ENCODE results near the gene ZSCAN9.

Gene ZSCAN9

DNA sequence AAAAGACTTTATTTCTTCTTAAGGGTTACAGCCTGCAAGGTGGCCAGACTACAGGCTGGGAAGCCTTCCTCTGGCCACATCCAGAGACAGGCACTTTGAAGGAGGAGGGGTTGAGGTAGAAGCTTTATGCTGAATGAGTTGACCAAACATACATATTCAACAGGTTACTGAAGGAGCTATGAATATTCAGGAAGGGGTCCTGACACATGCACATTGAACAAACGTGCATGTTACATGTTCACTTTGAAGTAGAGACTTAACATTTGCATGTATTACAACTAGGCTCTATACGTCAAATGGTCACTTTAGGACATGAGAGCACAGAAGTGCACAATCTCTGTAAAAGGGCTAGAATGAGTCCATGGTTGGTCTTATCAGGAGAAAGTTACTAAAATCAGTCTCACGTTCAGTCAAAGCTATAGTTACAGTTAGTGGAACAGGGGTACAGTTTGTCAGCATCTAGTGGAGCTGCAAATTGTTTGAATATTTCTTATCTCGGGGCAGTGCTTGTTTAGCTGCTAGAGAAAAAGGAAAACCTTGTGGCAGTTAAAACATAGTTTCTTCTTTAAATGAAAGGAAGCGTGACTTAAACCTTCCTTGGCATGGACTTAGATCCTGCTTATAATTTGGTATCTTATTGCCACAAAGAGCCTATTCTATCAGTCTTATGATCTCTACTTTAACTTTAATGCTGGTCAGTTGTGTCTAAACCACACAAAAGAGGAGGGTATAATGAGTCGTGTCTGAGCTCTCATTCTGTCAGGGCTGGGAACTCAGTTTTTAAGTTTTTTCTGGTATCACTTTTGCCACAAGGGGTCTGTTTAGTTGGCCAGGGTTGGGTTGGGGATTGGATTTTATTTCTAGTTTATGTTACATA is 4.6 kb upstream of the ZSCAN9 start:
- DNase-seq (ENCODE audit: low read depth in 2 of 2) = no peak

GRCh38 chr6:28224131-28225055 is 682 bp upstream of the ZSCAN9 start:
- DNase-seq (ENCODE audit: low read depth in 2 of 2) = no peak

GRCh38 chr6:28226460-28226859 is 1.4 kb downstream of the ZSCAN9 start:
- no peak for DNase-seq (ENCODE audit: low read depth in 2 of 2)

GRCh38 chr6:28232785-28233184 is 7.7 kb downstream of the ZSCAN9 start:
- DNase-seq (ENCODE audit: low read depth in 2 of 2) = no peak

- DNase-seq (ENCODE audit: low read depth in 2 of 2) = no peak
These were observed 10.9 kb downstream of the ZSCAN9 start for GRCh38 chr6:28235912-28236452.

GRCh38 chr6:28239636-28240035 is 14.6 kb downstream of the ZSCAN9 start:
- DNase-seq (ENCODE audit: low read depth in 2 of 2) = no peak

DNA sequence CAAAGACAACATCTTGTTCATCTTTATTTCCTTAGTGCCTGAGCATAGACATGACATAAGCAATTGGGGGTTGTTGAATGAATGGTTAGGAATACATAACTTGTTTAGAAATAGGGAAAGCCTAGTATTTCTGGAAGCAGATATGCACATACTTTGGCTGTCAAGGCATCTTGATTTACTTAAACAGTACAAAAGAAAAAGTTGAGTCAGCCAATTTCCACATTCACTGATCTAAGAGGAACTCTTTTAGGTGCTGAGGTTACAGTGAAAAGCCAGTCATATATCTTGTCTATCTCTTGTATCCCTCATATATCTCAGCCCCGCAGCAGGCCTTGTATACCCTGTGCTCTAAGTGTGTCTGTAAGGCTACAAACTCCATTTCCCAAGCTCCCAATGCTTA is 15.4 kb downstream of the ZSCAN9 start:
- no peak for DNase-seq (ENCODE audit: low read depth in 2 of 2)

GRCh38 chr6:28243946-28244345 is 18.9 kb downstream of the ZSCAN9 start:
- no peak for DNase-seq (ENCODE audit: low read depth in 2 of 2)

DNA sequence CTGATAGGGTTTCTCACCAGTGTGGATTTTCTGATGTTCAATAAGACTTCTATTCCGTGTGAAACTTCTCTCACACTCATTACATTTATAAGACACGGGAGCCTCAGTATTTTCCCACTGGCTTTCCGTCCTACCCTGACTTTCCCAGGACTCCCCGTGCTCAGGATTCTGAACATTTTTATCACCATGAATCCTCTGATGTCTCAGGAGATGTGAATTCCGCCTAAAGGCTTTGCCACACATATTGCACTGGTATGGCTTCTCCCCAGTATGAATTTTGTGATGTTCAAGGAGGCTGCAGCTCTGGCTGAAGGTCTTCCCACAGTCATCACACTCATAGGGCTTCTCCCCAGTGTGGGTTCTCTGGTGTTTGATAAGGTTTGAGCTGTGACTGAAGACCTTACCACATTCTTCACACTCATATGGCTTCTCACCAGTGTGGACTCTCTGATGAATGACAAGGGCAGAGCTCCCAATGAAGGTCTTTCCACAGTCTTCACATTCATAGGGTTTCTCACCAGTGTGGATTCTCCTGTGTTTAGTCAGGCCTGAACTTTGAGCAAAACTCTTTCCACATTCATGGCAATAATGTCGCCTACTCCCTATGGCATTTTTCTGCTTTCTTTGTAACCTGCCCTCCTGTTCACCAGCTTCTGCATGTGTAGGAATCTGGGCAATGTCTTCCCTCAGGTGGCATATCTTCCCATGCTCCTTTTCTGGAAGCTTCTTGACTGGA is 20.3 kb downstream of the ZSCAN9 start:
- no peak for DNase-seq (ENCODE audit: low read depth in 2 of 2)

DNA sequence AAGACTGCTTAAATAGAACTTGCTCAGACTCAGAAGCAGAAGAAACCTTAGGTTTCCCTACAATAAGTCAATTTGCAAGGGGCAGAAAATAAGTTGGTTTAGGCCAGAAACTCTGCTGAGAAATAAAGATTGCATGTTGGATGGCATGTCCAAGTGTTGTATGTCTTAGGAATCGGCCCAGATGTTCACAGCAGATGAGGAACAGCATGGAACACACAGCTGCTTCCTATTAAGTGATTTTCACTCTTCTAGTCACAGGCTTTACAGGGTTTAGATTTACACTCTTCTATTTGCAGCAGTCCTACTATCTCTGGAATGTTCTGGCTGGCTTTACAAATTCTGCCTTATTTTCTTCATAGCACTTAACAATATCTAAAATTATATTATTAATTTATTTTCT is 23.8 kb downstream of the ZSCAN9 start:
- DNase-seq (ENCODE audit: low read depth in 2 of 2) = no peak

GRCh38 chr6:28250747-28251146 is 25.7 kb downstream of the ZSCAN9 start:
- DNase-seq (ENCODE audit: low read depth in 2 of 2) = no peak

DNA sequence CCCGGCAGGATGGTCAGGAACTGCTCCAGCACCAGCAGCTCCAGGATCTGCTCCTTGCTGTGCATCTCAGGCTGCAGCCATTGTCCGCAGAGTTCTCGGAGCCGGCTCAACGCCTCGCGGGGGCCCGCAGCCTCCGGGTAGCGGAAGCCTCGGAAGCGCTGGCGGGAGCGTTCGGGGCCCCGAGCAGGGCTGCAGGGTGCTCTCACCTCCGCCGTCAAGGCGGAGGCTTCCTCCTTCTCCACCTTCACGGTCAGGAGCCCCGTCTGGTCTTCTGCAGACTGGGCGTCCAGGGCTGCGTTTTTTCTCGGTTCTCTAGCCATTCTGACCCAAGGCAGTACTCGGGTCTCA is 26.6 kb downstream of the ZSCAN9 start:
- peak in 1 of 2 experiments; percentile 12 for DNase-seq (ENCODE audit: low read depth in 2 of 2)

DNA sequence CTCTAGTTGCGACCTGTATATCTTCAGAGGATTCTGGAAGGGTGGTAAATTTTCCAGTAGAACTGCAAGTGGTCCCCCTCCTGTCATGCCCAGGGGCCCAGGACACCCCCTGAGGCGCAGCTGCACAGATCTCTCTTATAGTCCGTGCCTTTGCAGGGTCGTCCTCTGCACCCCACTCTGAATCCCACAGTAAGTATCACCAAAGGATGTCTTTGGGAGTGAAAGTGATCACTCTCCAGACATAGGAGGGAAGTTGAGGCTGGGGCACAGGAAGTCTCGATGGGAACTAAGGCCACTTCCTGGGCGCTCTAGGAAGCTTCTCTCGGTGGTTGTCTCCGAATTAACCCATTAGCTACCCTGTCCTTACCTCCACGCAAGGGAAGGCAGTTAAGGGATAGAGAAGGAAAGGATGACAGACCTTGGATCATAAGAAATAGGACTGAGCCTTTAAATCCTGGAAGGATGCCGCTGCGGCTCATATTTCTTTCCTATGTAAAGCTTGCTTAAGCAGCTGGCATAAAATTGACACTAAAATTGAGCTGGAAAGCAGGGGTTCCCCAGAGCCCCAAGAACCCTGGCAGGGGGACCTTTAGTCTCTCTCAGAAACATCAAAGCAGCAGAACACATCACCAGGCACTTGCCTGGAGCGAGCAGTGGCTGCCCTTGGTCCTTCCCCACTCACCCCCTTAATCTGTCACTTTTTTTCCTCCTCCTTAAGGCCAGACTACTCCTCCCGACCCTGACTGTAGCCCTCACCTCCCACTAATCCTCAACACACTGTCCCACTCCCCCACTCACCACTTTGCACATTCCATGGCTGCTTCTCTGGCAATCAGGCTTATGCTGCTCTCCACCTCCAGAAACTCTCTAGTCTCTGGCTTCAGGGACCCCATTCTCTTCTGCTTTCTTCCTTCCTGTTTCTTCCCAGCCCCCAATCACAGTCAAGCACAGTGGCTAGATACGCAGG is 27.2 kb downstream of the ZSCAN9 start, which contains the start of gene ZKSCAN4:
Gene ZKSCAN4 (minus strand): TSS at position 261 of the 967 bp plus-strand sequence. CDS start 289 bp downstream, outside the sequence.
- peak; percentile 56 to 72 for DNase-seq (ENCODE audit: low read depth in 2 of 2)

DNA sequence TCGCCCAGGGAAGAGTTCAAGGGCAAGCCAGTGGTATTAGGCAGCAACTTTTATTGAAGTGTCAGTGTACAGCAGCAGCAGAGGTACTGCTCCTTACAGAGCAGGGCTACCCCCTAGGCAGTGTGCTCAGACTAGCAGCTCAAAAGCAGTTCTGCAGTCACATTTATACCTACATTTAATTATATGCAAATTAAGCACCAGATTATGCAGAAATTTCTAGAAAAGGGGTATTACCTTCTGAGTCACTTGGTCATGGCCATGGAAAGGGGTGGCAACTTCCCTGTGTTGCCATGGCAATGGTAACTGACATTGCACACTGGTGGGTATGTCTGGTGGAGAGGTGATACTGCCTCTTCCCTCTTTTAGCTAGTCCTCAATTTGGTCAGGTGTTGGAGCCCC is 29.0 kb downstream of the ZSCAN9 start:
- no peak for DNase-seq (ENCODE audit: low read depth in 2 of 2)

GRCh38 chr6:28257042-28257441 is 32.0 kb downstream of the ZSCAN9 start:
- no peak for DNase-seq (ENCODE audit: low read depth in 2 of 2)

DNA sequence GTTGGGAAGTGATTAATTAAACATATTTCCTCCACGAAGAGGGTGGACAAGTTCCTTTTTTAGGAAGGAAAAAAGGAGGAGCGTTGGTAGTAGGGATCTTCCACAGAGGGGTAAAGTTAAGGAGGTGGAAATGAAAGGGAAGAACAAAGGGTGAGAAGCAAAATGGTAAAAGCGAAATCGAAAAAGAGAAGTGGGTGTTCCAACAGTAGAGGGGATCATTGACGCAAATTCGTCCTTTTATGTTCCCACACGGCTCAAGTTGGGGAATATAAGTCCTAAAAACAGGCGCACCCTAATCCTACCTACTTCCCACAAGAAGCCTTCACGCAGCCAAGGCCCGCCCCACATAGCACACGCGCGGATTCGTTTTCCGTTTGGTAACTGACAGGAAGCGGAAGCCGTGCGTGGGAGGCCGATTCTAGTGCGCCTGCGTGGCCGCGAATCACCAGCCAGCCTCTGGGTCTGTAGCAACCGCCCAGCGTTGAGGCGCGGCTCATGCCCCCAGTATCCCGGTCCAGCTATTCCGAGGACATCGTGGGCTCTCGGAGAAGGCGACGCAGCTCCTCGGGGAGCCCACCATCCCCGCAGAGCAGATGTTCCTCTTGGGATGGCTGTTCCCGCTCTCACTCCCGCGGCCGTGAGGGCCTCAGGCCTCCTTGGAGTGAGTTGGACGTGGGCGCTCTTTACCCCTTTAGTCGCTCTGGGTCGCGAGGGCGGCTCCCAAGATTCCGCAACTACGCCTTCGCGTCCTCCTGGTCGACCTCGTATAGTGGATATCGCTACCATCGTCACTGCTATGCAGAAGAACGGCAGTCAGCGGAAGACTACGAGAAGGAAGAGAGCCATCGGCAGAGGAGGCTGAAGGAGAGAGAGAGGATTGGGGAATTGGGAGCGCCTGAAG is 34.1 kb downstream of the ZSCAN9 start, which contains the start of gene NKAPL:
Gene NKAPL (plus strand): TSS at position 421 of the 901 bp plus-strand sequence. CDS start 75 bp downstream, at position 496.
- DNase-seq (ENCODE audit: low read depth in 2 of 2) = peak; percentile 14 to 51

- DNase-seq (ENCODE audit: low read depth in 2 of 2) = no peak
These were observed 38.8 kb downstream of the ZSCAN9 start for GRCh38 chr6:28263922-28264321.

GRCh38 chr6:28264834-28265401 is 39.8 kb downstream of the ZSCAN9 start:
- no peak for DNase-seq (ENCODE audit: low read depth in 2 of 2)

DNA sequence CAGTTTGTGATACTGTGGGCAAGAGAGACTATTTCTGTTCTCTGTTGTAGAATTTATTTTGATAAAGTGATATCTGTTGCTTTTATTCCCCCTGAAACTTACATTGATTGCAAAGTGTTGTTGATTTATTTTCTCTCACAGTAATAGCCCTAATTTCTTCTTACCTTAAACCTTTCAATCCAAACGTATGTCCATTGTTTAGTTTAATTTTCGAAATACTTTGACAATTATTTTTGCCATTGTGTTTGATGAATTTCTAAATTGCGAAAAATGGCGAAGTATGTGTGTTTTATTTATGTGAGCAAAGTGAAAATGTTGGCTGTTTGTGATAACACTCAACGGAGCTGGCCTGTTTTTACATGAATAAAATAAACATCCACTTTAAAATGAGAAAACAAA is 41.5 kb downstream of the ZSCAN9 start:
- no peak for DNase-seq (ENCODE audit: low read depth in 2 of 2)

Data from stimulated activated CD4-positive, alpha-beta T cell treated with anti-CD3 and anti-CD28 coated beads, Interleukin-12 subunit alpha, Interleukin-12 subunit beta, amount 100 ng/mL, for 24 hours (primary cell).